ENCODE data around the gene KRT35.

DNA sequence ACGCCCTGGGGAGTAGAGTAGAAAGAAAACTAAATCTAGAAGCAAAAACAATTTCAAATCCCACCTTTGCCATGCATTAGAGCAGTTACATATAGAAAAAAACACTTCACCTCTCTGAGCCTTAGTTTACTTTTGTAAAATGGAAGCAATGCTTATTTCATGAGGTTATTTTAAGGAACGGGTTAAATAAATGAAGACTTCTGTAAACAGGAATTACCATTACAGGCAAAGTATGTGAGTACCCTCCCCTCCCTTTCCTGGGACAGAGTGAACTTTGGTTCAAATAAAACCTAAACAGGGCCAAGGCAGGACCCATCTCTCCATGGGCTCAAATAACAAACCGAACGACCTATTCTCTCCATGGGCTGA lies 42.3 kb upstream of the KRT35 start:
- TF ChIP-seq, protein P1, sequence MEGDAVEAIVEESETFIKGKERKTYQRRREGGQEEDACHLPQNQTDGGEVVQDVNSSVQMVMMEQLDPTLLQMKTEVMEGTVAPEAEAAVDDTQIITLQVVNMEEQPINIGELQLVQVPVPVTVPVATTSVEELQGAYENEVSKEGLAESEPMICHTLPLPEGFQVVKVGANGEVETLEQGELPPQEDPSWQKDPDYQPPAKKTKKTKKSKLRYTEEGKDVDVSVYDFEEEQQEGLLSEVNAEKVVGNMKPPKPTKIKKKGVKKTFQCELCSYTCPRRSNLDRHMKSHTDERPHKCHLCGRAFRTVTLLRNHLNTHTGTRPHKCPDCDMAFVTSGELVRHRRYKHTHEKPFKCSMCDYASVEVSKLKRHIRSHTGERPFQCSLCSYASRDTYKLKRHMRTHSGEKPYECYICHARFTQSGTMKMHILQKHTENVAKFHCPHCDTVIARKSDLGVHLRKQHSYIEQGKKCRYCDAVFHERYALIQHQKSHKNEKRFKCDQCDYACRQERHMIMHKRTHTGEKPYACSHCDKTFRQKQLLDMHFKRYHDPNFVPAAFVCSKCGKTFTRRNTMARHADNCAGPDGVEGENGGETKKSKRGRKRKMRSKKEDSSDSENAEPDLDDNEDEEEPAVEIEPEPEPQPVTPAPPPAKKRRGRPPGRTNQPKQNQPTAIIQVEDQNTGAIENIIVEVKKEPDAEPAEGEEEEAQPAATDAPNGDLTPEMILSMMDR (IDR thresholded peaks at IDR 0.05): no peak
- TF ChIP-seq POLR2AphosphoS5 (IDR thresholded peaks at IDR 0.05) (no peak), EP300 (IDR thresholded peaks at IDR 0.05) (no peak), POLR2A (IDR thresholded peaks at IDR 0.05; ENCODE audit: low read depth) (no peak)

Data from esophagus muscularis mucosa (tissue), 4 donors.